RWPE1 (cell line): ENCODE data around the gene ENAH.

Source experiments
- CTCF ChIA-PET: fragments of 350-600 bp; sonication (Branson Sonifier 250); formaldehyde crosslinking; extraction: SDS; loops from one replicate; lab custom pipeline; 2021; lab: Yijun Ruan, JAX
- POLR2A ChIA-PET: fragments of 400-600 bp; formaldehyde crosslinking; extraction: SDS; loops from one replicate; lab custom pipeline; 2020; ENCODE audit warnings: antibody characterized with exemption; ENCODE audit not compliant: low non-redundant PET; lab: Yijun Ruan, JAX
- DNase-seq: peaks from one replicate; pipeline ENCODE4 v3.0.0; 2012; ENCODE audit warnings: low spot score
- H3K27ac ChIP-seq: fragments of 450-650 bp; 2 replicates; pipeline ENCODE4 v1.5.1; 2017
- TF ChIP-seq, protein P1 (sequence below): fragments of 450-650 bp; conservative IDR thresholded peaks from 2 replicates; pipeline ENCODE4 v1.5.1; 2017; ENCODE audit warnings: low read depth, mild to moderate bottlenecking

ENAH gene

DNA sequence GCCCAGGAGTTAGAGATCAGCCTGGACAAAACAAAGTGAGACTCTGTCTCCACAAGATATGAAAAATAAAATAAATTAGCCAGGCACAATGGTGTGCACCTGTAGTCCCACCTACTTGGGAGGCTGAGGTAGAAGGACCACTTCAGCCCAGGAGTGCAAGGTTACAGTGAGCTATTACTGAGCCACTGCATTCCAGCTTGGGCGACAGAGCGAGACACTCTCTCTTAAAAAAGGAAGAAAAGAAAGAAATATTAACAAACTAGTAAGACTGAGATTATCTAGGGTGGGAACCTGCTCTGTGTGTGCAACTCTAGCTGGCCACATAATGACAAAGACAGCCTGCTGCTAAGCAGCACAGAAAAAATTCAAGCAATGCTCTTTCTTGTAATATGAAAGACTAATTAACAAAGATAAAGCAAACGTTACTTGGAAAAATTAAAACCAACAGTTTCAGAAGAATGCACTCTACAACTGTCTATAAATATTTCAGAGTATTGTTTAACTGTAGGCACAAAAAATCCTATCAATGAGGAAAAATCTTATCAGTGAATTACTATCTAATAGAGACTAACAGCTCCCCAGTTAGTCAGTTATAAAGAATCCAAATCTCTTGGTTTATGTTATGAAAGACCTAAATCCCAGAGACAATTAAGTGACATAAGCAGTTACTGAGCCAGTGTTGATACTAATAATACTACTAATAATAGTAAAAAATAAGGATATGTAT lies 74.5 kb downstream of the ENAH start:
- no peak overlapping the region for H3K27ac ChIP-seq

DNA sequence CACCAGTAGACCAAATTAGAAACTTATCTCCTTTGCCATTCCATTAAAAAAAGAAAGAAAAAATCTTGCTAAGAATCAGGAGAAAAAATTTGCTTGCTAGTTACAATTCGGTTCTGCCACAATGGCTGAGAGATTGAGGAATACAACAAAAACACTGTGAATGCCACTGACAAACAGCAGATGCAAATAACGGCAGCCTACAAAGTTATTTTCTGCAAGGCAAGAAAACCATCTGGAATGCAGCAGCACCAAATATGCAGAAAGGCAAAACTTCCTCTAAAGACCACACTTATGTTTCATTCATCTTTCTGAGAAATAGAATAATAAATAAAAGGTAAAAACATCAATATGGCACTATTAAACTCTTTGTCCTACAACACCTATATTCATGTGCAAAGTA lies 75.7 kb downstream of the ENAH start:
- DNase-seq, result no peak
- POLR2A ChIA-PET, result no interaction called here
- no peak overlapping the region for H3K27ac ChIP-seq
- TF ChIP-seq, protein P1, sequence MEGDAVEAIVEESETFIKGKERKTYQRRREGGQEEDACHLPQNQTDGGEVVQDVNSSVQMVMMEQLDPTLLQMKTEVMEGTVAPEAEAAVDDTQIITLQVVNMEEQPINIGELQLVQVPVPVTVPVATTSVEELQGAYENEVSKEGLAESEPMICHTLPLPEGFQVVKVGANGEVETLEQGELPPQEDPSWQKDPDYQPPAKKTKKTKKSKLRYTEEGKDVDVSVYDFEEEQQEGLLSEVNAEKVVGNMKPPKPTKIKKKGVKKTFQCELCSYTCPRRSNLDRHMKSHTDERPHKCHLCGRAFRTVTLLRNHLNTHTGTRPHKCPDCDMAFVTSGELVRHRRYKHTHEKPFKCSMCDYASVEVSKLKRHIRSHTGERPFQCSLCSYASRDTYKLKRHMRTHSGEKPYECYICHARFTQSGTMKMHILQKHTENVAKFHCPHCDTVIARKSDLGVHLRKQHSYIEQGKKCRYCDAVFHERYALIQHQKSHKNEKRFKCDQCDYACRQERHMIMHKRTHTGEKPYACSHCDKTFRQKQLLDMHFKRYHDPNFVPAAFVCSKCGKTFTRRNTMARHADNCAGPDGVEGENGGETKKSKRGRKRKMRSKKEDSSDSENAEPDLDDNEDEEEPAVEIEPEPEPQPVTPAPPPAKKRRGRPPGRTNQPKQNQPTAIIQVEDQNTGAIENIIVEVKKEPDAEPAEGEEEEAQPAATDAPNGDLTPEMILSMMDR, result no peak
- CTCF ChIA-PET, result interaction anchor here (2.1 kb wide), 1 partner anchor 195 kb away, joined by 9 read pairs; no protein-coding TSS in a partner anchor

More for the DNA sequence above, 74.5 kb downstream of the ENAH start:
- ChIA-PET CTCF (interaction anchor here (0.6 kb wide), 7 partner anchors 25 to 893 kb away, joined by 3 to 6 read pairs (median 3); no protein-coding TSS in a partner anchor), POLR2A (no interaction called here)
- TF ChIP-seq, protein P1, result no peak
- no peak for DNase-seq

DNA sequence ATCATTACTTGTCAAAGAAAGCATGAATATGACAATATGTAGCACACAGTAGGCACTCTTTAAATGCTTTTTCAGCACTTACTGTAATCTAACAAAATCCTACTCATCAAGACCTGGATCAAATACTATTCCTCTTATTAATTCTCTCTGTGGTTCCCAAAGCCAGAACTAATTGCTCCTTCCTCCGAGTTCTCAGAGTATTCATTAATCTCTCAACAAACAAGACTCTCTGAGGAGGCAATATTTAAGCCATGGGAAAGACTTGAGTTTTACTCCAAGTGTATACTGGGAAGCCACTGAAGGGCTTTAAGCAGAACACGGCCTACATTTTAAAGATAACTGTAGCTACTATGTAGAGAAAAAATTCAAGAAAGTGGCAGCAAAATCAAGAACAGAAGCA lies 79.7 kb downstream of the ENAH start:
- no peak overlapping the region for H3K27ac ChIP-seq
- CTCF ChIA-PET, result interaction anchor here (0.6 kb wide), 1 partner anchor 90 kb away, joined by 3 read pairs; no protein-coding TSS in a partner anchor
- POLR2A ChIA-PET, result interaction anchor here (0.6 kb wide), 1 partner anchor 87 kb away, joined by 14 read pairs; no protein-coding TSS in a partner anchor
- no peak for DNase-seq
- TF ChIP-seq, protein P1, result no peak

DNA sequence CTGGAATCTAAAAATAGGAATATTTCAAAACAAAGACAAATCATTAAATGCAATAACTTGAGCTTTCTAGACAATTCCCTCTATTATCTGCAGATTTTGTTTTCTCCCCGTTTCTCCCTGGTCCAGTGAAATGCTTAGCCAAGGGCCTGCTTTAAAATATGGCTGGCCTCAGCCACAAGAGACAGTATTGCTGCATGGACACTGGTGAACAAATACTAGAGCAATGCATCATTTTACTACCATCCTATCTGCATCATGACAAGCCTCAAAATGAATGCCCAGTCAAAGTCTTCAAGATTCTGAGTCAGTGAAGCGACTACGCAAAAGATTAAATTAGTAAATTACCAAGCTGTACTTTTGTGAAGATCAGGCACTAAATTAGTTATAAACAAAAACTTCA lies 80.5 kb downstream of the ENAH start:
- ChIA-PET POLR2A (no interaction called here), CTCF (no interaction called here)
- no peak overlapping the region for H3K27ac ChIP-seq
- TF ChIP-seq, protein P1, result no peak
- DNase-seq, result no peak

DNA sequence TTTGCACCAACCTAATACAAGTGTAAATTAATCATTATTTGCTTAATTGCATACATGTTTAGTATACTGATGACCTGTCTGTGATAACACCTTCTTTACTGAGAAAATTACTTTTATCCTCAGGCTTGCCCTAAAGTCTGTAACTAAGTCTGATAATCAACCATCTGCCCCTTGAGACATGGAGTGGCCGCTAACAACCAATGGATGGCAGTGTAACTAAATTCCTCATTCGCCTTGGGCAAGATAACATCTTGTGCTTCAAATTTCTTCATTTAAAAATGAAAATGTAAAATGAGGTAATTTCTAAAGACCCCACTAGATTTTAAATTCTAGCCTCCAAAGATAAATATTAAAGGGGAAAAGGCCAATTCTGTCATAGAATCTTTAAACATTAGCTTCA lies 85.1 kb downstream of the ENAH start:
- H3K27ac ChIP-seq, result no peak overlapping the region
- CTCF ChIA-PET, result interaction anchor here (0.7 kb wide), 1 partner anchor 115 kb away, joined by 3 read pairs; no protein-coding TSS in a partner anchor
- TF ChIP-seq, protein P1, result no peak
- DNase-seq, result no peak
- POLR2A ChIA-PET, result no interaction called here

DNA sequence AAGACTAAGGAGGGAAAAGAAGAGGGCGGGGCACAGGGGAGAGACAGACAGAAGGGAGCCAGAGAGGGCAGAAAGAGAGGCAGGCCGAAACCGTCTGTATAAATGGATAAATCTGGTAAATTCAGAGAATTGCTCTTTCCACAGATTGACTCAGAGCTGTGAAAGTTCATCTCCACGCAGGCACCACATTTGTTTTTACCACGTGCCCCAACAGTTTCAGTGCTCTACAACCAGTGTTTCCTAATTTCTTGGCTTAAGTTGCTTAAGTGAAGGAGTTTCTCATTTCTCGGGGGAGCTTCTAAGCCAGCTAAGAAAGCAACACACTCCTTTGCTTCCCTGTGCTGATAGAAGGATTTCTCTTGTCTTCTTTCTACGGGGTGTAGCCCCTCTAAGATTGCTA lies 87.1 kb downstream of the ENAH start:
- no peak for DNase-seq
- ChIA-PET POLR2A (interaction anchor here (1.0 kb wide), 1 partner anchor 25 kb away, joined by 4 read pairs; no protein-coding TSS in a partner anchor), CTCF (interaction anchor here (1.0 to 1.1 kb wide), 2 partner anchors 14 to 166 kb away, joined by 3 read pairs; no protein-coding TSS in a partner anchor)
- H3K27ac ChIP-seq, result no peak overlapping the region
- TF ChIP-seq, protein P1, result no peak
